Measurements from ENCODE around the gene BACE1. TPM values are rescaled to one million over a fixed set of nuclear protein-coding genes. Genes with fewer than 3 reads are reported as not detected.

The BACE1 gene
- total RNA-seq, 1 donor from 2014 or later = 8.2 TPM

DNA sequence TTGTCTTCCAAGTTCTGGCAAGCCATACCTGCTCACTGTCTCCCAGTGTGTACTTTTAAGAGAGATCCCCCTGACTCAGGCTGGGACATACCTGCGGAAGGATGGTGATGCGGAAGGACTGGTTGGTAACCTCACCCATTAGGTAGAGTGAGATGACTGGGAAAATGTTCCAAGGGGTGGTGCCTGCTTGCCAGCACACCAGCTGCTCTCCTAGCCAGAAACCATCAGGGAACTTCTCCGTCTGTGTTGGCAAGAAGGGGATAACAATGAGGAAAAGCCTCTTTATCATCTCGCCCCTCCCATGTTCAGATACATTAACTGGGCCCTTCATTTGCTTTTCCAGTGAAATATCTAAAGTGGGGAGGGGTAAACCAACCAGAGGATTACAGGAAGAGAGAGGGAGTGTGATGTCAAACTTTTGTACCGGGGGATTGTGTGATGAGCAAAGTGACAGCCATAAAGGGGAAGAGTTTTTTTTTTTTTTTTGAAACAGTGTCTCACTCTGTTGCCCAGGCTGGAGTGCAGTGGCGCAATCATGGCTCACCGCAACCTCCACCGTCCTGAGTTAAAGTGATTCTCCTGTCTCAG is 25.2 kb downstream of the BACE1 start, which contains the start of gene BACE1-AS:
TSS of gene BACE1-AS (plus strand) at position 538 of the 588 bp plus-strand sequence.
- no peak within 1 kb of the TSS for H3K27ac Mint-ChIP-seq
- H3K4me3 Mint-ChIP-seq = no peak within 1 kb of the TSS
- no peaks in the 10 kb centered on the region for H3K36me3 ChIP-seq

DNA sequence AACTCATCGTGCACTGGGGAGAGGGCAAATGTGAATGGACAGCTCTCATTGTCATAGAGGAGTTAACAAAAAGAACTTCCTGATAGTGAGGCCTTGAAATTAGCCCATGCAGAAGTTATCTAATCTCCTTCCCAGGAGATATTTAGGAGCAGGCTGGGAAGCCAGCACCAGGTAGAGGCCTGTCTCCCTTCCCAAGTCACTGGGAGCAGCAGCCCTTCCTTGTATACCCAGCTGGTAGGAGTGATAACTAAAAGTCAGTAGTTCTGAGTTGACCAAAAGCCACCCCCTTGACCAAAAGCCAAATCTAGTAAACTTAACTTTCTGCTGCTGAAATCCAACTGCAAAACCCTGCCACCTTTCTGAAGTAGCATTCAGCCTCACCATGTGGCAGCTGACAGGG is 26.3 kb downstream of the BACE1 start:
- no peaks in the 10 kb centered on the region for H3K4me1 ChIP-seq
- no peak for DNase-seq (ENCODE audit: low spot score)
- H3K36me3 Mint-ChIP-seq = peaks cover 24% of the 10 kb centered on the region
- no peak overlapping the region for H3K27ac ChIP-seq
- H3K27me3 Mint-ChIP-seq (ENCODE audit: insufficient read depth, low read depth) = no peaks in the 10 kb centered on the region
- H3K27me3 ChIP-seq = no peaks in the 10 kb centered on the region
- TF ChIP-seq EZH2 (IDR thresholded peaks at IDR 0.05) = no peak
- no peak for TF ChIP-seq EZH2phosphoT487 (IDR thresholded peaks at IDR 0.05)
- TF ChIP-seq CTCF (IDR thresholded peaks at IDR 0.05) = no peak
- no peak overlapping the region for H3K4me3 ChIP-seq
- no peak overlapping the region for H3K9ac ChIP-seq
- no peaks in the 10 kb centered on the region for H4K20me1 ChIP-seq (ENCODE audit: low read depth)
- peaks cover 8% of the 10 kb centered on the region for H3F3A ChIP-seq (ENCODE audit: low read depth)
- no peak overlapping the region for H3K27ac Mint-ChIP-seq
- H3K4me2 ChIP-seq = no peak overlapping the region
- no peak overlapping the region for H2AFZ ChIP-seq (replicated peaks)
- H3K79me2 ChIP-seq (ENCODE audit: low read depth) = no peaks in the 10 kb centered on the region
- no peaks in the 10 kb centered on the region for H3K4me1 Mint-ChIP-seq
- H3K9me3 ChIP-seq (ENCODE audit: low read depth) = no peaks in the 10 kb centered on the region
- no peaks in the 10 kb centered on the region for H3K9me3 Mint-ChIP-seq
- no peaks in the 10 kb centered on the region for H3K36me3 ChIP-seq
- no peak overlapping the region for H3K4me3 Mint-ChIP-seq

More for the DNA sequence above, 25.2 kb downstream of the BACE1 start, which contains the start of gene BACE1-AS:
- H3K27me3 Mint-ChIP-seq (ENCODE audit: insufficient read depth, low read depth) = no peaks in the 10 kb centered on the region
- peaks cover 18% of the 10 kb centered on the region for H3K36me3 Mint-ChIP-seq
- Histone ChIP-seq H3K4me1 (no peaks in the 10 kb centered on the region), H3K27ac (no peak within 1 kb of the TSS), H3K79me2 (ENCODE audit: low read depth) (no peaks in the 10 kb centered on the region), H4K20me1 (ENCODE audit: low read depth) (no peaks in the 10 kb centered on the region), H2AFZ (replicated peaks) (no peak within 1 kb of the TSS), H3K9me3 (ENCODE audit: low read depth) (no peaks in the 10 kb centered on the region), H3F3A (ENCODE audit: low read depth) (peaks cover 8% of the 10 kb centered on the region), H3K4me2 (no peak within 1 kb of the TSS), H3K27me3 (no peaks in the 10 kb centered on the region), H3K9ac (no peak within 1 kb of the TSS), H3K4me3 (no peak within 1 kb of the TSS)
- DNase-seq (ENCODE audit: low spot score) = no peak
- no peaks in the 10 kb centered on the region for H3K4me1 Mint-ChIP-seq
- H3K9me3 Mint-ChIP-seq = no peaks in the 10 kb centered on the region
- no peak for TF ChIP-seq CTCF (IDR thresholded peaks at IDR 0.05)

GRCh38 chr11:117287668-117288067 is 28.4 kb downstream of the BACE1 start:
- Mint-ChIP-seq H3K36me3 (peaks cover 29% of the 10 kb centered on the region), H3K4me1 (no peaks in the 10 kb centered on the region), H3K27ac (no peak overlapping the region), H3K4me3 (no peak overlapping the region), H3K27me3 (ENCODE audit: insufficient read depth, low read depth) (no peaks in the 10 kb centered on the region), H3K9me3 (no peaks in the 10 kb centered on the region)
- Histone ChIP-seq H3K9ac (no peak overlapping the region), H4K20me1 (ENCODE audit: low read depth) (no peaks in the 10 kb centered on the region), H3K9me3 (ENCODE audit: low read depth) (no peaks in the 10 kb centered on the region), H3K4me3 (no peak overlapping the region), H3K4me1 (no peaks in the 10 kb centered on the region), H3K27ac (no peak overlapping the region), H2AFZ (replicated peaks) (no peak overlapping the region), H3K27me3 (no peaks in the 10 kb centered on the region), H3K79me2 (ENCODE audit: low read depth) (no peaks in the 10 kb centered on the region), H3K4me2 (no peak overlapping the region), H3K36me3 (no peaks in the 10 kb centered on the region), H3F3A (ENCODE audit: low read depth) (no peaks in the 10 kb centered on the region)
- DNase-seq (ENCODE audit: low spot score) = no peak
- TF ChIP-seq CTCF (IDR thresholded peaks at IDR 0.05) = no peak
- no peak for TF ChIP-seq EZH2phosphoT487 (IDR thresholded peaks at IDR 0.05)

Measured in neural progenitor cell (in vitro differentiated cells).